Stimulated activated CD4-positive, alpha-beta T cell treated with anti-CD3 and anti-CD28 coated beads, Interleukin-1b, Interleukin-23, amount 100 ng/mL, for 24 hours (primary cell): ENCODE data around the gene GBGT1.
A peak's percentile ranks its signal among the peaks of the same experiment; 100 is the strongest.
"Not testable (repeated sequence)": the region's sequence is repeated elsewhere in the genome, so short reads cannot be mapped to it uniquely, and the experiment has no call there.

Source experiments
- DNase-seq, 4 experiments: peaks; one replicate each; pipeline ENCODE4 v3.0.0-alpha.2; 2020; ENCODE audit warnings: low read depth in 4 of 4, low spot score in 1 of 4

The GBGT1 gene

DNA sequence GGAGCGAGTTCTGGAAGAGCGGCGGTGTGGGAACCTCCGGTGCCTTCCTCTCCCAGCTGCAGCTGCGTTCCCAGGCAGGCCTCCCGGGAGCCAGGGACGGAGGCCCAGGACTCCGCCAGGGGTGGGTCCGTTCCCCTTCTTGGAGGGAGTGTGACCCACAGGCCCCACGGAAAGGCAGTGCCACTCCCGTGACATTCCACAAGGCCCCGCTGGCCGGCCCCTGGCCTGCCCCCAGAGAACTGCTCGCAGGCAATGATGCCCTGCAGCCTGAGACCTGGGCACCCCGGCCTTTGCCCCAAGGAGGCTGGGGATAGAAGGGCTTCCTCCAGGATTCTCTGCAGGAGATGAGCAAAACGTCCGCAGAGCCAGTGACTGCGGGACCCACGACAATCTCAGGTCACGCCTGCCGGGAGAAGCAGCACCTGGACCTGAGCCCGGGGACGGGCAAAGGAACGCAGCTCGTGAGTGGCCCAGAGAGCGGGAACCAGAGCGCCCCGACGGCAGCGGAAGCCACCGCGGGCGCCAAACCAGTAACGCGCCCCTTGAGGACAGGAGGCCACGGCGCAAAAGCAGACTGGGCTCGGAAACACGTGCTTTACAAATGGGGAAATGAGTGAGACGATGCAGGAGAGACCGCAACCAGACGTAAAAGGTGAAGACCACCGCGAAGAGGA lies 36.1 kb upstream of the GBGT1 start:
- DNase-seq: peak in 2 of 4 experiments; percentile 16 to 22

DNA sequence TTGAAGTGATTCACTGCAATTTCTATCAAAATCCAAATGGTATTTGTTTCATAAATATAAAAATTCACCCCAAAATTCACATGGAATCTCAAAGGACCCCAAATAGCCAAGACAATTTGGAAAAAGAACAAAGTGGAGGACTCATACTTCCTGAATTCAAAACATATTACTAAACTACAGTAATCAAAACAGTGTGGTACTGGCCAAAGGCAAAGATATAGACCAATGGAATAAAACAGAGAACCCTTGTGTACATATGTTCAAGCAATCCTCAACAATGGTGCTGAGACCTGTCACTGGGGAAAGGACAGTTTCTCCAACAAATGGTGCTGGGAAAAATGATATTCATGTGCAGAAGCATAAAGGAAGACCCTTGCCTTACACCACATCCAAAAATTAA lies 31.3 kb upstream of the GBGT1 start:
- DNase-seq: no peak

DNA sequence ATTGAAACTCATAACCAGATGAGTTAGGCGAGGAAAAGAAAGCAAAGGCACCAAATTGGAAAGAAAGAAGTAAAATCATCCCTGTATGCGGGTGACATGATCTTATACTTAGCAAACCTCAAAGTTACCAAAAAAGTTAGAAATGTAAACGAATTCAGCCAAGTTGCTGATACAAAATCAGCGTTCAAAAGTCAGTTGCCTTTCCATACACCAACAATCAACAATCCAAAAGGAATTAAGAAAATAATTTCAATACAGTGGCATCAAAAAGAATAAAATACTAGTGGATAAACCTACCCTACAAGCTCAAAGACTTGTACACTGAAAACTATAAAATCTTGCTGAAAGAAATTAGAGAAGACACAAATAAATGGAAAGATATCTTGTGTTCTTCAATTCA lies 30.9 kb upstream of the GBGT1 start:
- DNase-seq: no peak

DNA sequence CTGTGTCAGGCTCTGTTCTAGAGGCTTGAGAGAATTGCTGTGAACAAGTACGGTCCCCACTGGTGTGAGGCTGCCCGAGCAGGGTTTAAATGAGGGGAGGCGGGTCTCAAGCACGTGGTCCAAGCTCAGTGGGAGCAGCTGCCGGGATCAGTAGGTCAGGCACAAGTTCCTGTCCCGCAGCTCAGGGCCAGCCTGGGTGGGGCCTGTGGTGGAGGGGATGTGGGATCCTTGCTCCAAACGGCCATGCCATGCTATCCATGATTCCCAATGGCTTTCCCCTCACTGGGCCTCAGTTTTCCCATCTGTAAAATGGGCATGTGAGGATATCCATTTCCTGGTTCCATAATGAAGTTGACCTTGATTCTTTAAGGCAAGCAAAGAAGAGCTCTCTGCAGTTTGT lies 28.3 kb upstream of the GBGT1 start:
- no peak for DNase-seq

DNA sequence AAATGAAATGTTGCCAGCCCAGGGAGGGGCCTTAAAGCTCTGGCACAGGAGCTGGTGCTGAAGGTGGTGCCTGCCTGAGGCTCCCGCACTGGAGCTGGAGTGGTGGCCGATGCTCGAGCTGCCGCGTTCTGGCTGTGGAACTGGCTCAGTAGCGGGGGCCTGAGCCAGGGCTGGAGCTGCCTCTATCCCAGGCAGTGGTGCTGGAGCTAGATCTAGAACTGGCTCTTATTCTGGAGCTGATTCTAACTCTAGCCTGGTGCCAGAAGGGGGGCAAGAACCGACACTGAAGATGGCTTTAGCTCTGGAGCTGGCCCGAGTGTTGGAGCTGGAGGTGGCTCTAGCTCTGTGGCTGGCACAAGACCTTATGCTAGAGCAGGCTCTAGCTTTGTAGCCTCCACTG lies 26.1 kb upstream of the GBGT1 start:
- DNase-seq: no peak

- no peak for DNase-seq
These were observed 25.1 kb upstream of the GBGT1 start for GRCh38 chr9:133188843-133189180.

DNA sequence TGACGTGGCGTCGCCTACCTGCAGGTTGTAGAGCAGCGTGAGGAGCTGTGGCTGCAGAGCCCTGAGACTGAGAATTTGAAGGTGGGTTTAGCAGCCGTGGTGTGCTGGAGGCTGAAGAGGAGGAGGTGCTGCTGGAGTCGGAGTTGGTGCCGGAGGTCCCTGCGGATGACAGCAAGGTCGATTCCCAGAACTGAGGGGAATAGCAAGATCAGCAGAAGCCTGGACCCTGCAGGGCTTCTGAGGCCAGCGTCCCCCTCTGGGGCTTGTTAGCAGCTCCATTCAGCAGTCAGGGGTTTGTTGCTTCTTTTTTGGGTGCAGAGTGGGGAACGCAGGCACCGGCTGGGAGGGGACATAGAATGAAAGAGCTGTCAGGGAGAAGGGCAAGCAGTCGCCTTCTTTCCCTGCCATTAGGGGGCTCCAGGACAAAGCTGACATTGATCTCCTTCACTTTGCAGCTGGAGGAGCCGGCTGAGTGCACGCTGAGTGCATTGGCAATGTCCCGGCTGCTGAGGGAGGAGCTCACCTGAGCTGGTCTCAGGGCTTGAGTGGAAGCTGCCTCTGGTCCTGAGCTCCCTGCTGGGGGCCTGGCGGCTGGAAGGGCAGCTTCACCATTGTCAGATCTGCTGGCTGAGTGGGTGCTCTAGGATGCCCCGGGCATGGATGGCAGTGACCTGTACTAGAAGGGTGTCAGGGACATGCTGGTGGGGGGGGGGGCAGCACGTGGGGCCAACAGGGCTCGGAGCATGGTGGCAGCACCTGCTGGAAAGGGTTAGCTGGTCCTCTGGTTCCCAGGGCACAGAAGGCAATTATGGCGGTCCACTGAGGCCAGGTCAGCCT lies 24.5 kb upstream of the GBGT1 start:
- no peak for DNase-seq

GRCh38 chr9:133187561-133188005 lies 23.9 kb upstream of the GBGT1 start:
- DNase-seq: no peak

- no peak for DNase-seq
These were observed 23.0 kb upstream of the GBGT1 start for GRCh38 chr9:133186736-133187135.

DNA sequence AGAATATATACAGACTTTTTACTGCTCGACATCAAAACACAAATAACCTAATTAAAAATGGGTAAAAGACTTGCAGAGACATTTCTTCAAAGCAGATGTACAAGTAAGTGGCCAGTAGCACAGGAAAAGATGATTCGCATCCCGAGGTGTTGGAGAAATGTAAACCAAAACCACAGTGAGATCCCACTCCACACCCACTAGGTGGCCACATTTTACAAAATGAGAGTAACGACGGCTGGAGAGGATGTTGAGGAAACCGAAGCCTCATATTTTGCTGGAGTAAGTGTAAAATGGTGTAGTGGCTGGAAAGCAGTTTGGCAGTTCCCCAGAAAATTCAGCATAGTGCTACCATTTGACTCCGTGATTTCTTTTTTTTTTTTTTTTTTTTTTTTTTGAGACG lies 21.3 kb upstream of the GBGT1 start:
- peak in 1 of 4 experiments; percentile 22 for DNase-seq

DNA sequence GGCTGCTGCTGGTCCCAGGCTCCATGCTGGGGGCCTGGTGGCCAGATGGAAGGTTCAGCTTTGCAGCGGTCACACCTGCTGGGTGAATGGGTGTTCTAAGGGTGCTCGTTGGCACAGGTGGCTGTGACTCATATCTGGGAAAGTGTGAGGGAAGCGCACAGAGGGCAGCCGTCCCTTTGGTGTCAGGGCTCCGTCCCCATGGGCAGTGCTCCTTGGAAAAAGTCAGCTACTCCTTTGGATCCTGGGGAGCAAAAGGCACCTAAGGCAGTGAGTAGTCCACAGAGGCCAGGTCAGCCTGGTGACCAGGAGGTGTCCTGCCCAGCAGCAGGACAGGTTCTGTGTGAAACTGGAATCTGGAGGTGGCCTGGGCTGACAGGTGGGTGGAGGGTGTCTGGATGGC lies 18.4 kb upstream of the GBGT1 start:
- DNase-seq: no peak

DNA sequence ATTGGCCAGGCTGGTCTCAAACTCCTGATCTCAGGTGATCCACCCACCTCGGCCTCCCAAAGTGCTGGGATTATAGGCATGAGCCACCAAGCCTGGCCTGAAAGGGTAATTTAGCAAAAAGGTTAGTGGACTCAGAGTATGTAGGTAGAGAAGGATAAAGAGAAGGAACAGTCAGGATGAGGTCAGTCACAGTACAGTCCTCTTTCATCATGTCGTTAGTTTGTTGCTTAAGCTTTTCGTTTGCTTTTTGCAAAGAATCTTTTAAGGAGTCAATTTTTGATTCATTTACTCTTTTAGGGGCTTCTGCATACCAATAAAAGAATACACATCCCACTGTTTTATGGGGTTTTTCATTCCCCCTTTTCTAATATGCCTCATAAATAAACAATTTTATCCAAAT lies 17.8 kb upstream of the GBGT1 start:
- no peak for DNase-seq

GRCh38 chr9:133180953-133181352 lies 17.2 kb upstream of the GBGT1 start:
- DNase-seq: no peak

- no peak for DNase-seq
These were observed 9.3 kb upstream of the GBGT1 start for GRCh38 chr9:133173056-133173455.

DNA sequence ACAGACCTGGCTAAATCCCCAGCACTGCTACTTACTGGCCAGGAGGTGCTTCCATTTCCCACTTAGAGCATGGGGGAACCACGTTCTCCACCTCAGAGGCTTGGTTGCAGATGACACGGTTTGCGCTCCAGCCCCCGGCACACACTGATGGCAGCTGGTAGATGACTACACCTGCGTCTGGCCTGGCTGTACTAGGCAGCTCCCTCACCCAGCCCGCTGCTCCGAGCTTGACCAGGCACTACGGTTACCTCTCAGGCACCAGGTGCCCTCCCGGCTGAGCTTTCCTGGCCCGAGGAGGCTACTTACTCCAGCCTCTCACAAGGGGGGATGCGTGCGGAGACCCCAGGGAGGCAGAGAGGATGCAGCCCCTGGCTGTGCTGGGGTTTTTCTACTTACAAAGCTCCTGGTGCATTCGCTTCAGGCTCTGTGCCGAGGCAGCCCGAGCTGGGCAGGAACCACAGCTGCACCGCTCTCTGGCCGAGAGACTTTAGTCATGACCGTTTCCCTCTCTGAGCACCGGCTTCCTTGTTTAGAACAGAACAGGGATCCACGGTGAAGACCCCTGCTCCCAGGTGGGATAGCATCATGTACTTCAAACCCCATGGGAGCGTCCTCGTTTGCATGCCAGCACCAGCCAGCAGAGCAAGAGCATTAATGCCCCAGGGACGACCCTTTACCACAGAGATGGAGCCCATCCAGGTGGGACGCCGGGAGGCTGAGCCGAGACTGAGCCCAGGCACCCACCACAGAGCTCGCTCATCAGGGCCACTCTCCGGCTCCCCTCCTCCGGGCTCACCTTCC lies 7.6 kb upstream of the GBGT1 start:
- DNase-seq: no peak

DNA sequence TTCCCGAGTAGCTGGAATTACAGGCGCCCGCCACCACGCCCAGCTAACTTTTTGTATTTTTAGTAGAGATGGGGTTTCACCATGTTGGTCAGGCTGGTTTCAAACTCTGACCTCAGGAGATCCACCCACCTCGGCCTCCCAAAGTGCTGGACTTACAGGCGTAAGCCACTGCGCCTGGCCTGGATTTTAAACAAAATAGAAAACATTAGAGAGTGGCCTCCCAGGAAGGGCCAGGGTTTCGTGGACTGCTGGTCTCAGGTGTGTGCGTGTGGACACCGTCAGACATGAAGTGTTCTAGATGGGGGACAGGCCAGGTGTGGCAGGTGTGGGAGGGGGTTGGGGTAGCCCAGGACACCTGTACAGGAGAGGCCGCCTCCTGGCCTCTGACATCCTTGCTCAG lies 7.0 kb upstream of the GBGT1 start:
- no peak for DNase-seq

GRCh38 chr9:133169687-133170086 lies 6.0 kb upstream of the GBGT1 start:
- not testable (repeated sequence) for DNase-seq

GRCh38 chr9:133169102-133169501 lies 5.4 kb upstream of the GBGT1 start:
- DNase-seq: no peak

DNA sequence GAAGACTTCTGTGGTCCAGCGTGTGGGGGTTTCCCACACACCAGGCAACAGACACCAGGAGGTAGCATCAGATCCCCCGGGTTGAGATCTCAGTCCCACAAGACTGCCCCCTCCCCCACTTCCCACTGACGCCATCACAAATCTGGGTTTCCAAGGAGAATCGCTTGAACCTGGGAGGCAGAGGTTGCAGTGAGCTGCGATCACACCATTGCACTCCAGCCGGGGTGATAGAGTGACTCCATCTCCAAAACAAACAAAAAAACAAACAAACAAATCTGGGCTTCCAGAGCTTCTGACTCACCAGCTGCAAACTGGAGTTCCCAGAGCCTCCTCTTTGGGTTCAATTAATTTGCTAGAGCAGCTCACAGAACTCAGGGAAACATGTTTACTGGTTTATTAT lies 4.7 kb upstream of the GBGT1 start:
- no peak for DNase-seq

- no peak for DNase-seq
These were observed 4.1 kb upstream of the GBGT1 start for GRCh38 chr9:133167769-133168168.

- DNase-seq: no peak
These were observed 3.5 kb upstream of the GBGT1 start for GRCh38 chr9:133167096-133167730.
